SH-SY5Y (cell line): ENCODE measurements around the gene ZC3H12A.

Experiments used
- GATA2 ChIP-seq: IDR thresholded peaks from 2 replicates; pipeline ENCODE4 v1.6.1; 2011; ENCODE audit warnings: mild to moderate bottlenecking, low read depth, low read length
- GATA3 ChIP-seq: IDR thresholded peaks from 2 replicates; pipeline ENCODE4 v1.6.1; 2011; ENCODE audit warnings: low read depth, mild to moderate bottlenecking, low read length, moderate library complexity

- TF ChIP-seq GATA3: no peak
- TF ChIP-seq GATA2: no peak
Measured at GRCh38 chr1:37477198-37477931, 3.0 kb downstream of the ZC3H12A start.
